Right lobe of liver (tissue), 4 donors: ENCODE data around the gene NRCAM.

Source experiments
- CTCF ChIP-seq, 4 donors: fragments of 200-600 bp in 3 of 4; fragments of 450-650 bp in 1 of 4; IDR thresholded peaks; one replicate each; pipeline versions ENCODE4 v1.5.1 to v1.8.0; 2016 to 2022; ENCODE audit warnings: antibody characterized with exemption in 4 of 4, mild to moderate bottlenecking in 2 of 4
- POLR2A ChIP-seq: fragments of 450-650 bp; IDR thresholded peaks from one replicate; pipeline ENCODE4 v1.6.1; 2017; ENCODE audit warnings: antibody characterized with exemption, mild to moderate bottlenecking
- donor health status: DM: no; HTN: no; CAD: no.
- donor health status: DM: no; HTN: no; CAD: no.
- donor health status: DM: no; HTN: yes; CAD: no.

DNA sequence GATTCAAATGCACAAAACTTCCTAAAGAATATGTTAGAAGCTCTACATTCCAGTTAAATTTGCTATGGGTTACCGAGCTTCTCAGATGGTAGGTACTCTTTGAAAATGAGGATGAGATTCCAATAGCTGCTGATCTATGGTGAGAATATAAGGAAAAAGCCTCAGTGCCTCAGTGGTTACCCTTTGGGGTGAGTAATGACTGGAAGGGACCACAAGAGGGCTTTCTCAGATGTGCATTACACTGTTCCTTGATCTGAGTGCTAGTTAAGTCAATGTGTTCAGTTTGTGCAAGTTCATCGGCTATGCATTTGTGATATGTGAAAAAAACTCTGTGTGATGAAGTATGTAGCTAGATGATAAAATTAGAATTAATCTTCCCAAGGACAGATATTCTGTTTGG is 3.5 kb downstream of the NRCAM start:
- TF ChIP-seq CTCF (IDR thresholded peaks at IDR 0.05) (peak; percentile 29 to 40 (median 34)), POLR2A (no peak)
